Lower lobe of right lung (tissue), 2 donors: ENCODE measurements around the gene HINFP. TPM values are rescaled to one million over a fixed set of nuclear protein-coding genes. Genes with fewer than 3 reads are reported as not detected.
A peak's percentile ranks its signal among the peaks of the same experiment; 100 is the strongest.

Source experiments
- ATAC-seq, 2 donors: fragments of 200-7000 bp; cut with Tn5 transposase; one replicate each; pipeline ENCODE4 v1.9.1; 2020 to 2022; ENCODE audit warnings: mild to moderate bottlenecking in 2 of 2, moderate library complexity in 2 of 2
- DNase-seq: peaks from one replicate; pipeline ENCODE4 v3.0.0-alpha.2; 2020
- H3K27ac ChIP-seq: fragments of 200-600 bp; one replicate; pipeline ENCODE4 v1.8.0; 2022
- H3K27me3 ChIP-seq: fragments of 200-600 bp; one replicate; pipeline ENCODE4 v1.8.0; 2022; ENCODE audit warnings: low read depth
- H3K36me3 ChIP-seq: fragments of 200-600 bp; one replicate; pipeline ENCODE4 v1.8.0; 2022; ENCODE audit warnings: mild to moderate bottlenecking
- H3K4me1 ChIP-seq: fragments of 200-600 bp; one replicate; pipeline ENCODE4 v1.8.0; 2022
- H3K4me3 ChIP-seq: fragments of 200-600 bp; one replicate; pipeline ENCODE4 v1.8.0; 2022; ENCODE audit warnings: mild to moderate bottlenecking
- H3K9me3 ChIP-seq: fragments of 200-600 bp; one replicate; pipeline ENCODE4 v1.8.0; 2022
- CTCF ChIP-seq: fragments of 200-600 bp; IDR thresholded peaks from one replicate; pipeline ENCODE4 v1.8.0; 2022; ENCODE audit warnings: antibody characterized with exemption, mild to moderate bottlenecking
- intact Hi-C: fragments of 100-400 bp; cut with DNase I; formaldehyde crosslinking; loops from one replicate; pipeline ENCODE4 v1.11.0; 2022
- total RNA-seq: library from RNA; stranded (reverse); fragmentation: NEBNext Ultra II Directional; extraction: Animal tissue kit (Norgen Biotek cat#: 25700); gene quantifications from one replicate; pipeline ENCODE4 v1.2.1, GENCODE V29; 2021
- donor health status: DM: no; HTN: yes; CAD: no; lungs with severe emphysema.

The HINFP gene
- total RNA-seq, 1 donor from 2014 or later, result 31.0 TPM

- intact Hi-C loops, result no loop called here
- Histone ChIP-seq H3K4me1 (peaks cover 12% of the 10 kb centered on the region), H3K27me3 (peaks cover 38% of the 10 kb centered on the region), H3K4me3 (peak within 1 kb of the TSS; percentile 68), H3K27ac (no peak within 1 kb of the TSS), H3K9me3 (no peaks in the 10 kb centered on the region), H3K36me3 (no peaks in the 10 kb centered on the region)
- DNase-seq (peak; percentile 59), ATAC-seq (peak; percentile 51 to 67)
- TF ChIP-seq CTCF, result no peak
Observed at GRCh38 chr11:119149018-119149785, 27.8 kb downstream of the HINFP start, which contains the start of gene ABCG4. Gene ABCG4, plus strand, starts transcription at chr11:119149052. Its CDS starts 914 bp downstream, at chr11:119149966.

- intact Hi-C loops, result no loop called here
- peak overlapping the region; percentile 68 for H3K4me3 ChIP-seq
- peaks cover 9% of the 10 kb centered on the region for H3K4me1 ChIP-seq
- H3K9me3 ChIP-seq, result no peaks in the 10 kb centered on the region
- no peak for TF ChIP-seq CTCF
- H3K27me3 ChIP-seq, result peaks cover 35% of the 10 kb centered on the region
- DNase-seq, result no peak
- H3K36me3 ChIP-seq, result no peaks in the 10 kb centered on the region
- ATAC-seq, result peak; percentile 4
- H3K27ac ChIP-seq, result no peak overlapping the region
Observed at GRCh38 chr11:119149786-119150275, 28.5 kb downstream of the HINFP start.

GRCh38 chr11:119152043-119152442 lies 30.7 kb downstream of the HINFP start:
- no peak overlapping the region for H3K27ac ChIP-seq
- ATAC-seq (no peak), DNase-seq (no peak)
- H3K4me3 ChIP-seq, result no peak overlapping the region
- H3K9me3 ChIP-seq, result no peaks in the 10 kb centered on the region
- no peaks in the 10 kb centered on the region for H3K36me3 ChIP-seq
- peaks cover 35% of the 10 kb centered on the region for H3K27me3 ChIP-seq
- no peak for TF ChIP-seq CTCF
- peaks cover 8% of the 10 kb centered on the region for H3K4me1 ChIP-seq
- intact Hi-C loops, result no loop called here

DNA sequence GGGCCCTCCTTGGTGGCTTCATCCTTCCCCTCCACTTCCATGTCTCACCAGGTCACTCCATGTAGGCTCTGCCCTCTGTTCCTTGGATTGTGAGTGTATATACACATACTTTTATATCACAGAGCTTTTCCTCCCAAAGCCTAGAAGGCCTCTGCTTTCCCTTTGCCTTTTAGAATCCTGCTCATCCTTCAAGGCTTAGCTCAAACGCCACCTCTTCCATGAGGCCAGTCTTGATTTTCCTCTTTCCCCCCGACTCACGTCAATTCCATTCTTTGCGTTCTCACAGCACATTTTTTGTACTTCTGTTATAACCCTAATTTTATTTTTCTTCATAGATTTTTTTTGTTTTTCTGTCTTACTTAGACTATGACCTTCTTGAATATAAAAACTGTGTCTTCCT lies 31.2 kb downstream of the HINFP start:
- ATAC-seq, result no peak
- no peaks in the 10 kb centered on the region for H3K36me3 ChIP-seq
- intact Hi-C loops, result no loop called here
- no peak overlapping the region for H3K4me3 ChIP-seq
- H3K9me3 ChIP-seq, result no peaks in the 10 kb centered on the region
- no peak for TF ChIP-seq CTCF
- peaks cover 8% of the 10 kb centered on the region for H3K4me1 ChIP-seq
- no peak for DNase-seq
- peaks cover 34% of the 10 kb centered on the region for H3K27me3 ChIP-seq
- H3K27ac ChIP-seq, result no peak overlapping the region

GRCh38 chr11:119153049-119153818 lies 31.9 kb downstream of the HINFP start:
- H3K27ac ChIP-seq, result no peak overlapping the region
- no peak for TF ChIP-seq CTCF
- ATAC-seq (no peak), DNase-seq (no peak)
- H3K27me3 ChIP-seq, result peaks cover 27% of the 10 kb centered on the region
- intact Hi-C loops, result no loop called here
- no peak overlapping the region for H3K4me3 ChIP-seq
- peaks cover 8% of the 10 kb centered on the region for H3K4me1 ChIP-seq
- H3K9me3 ChIP-seq, result no peaks in the 10 kb centered on the region
- H3K36me3 ChIP-seq, result no peaks in the 10 kb centered on the region
